NCI-H748 (cell line): Measurements from ENCODE around the gene MCUR1.
"Not testable (repeated sequence)": the region's sequence is repeated elsewhere in the genome, so short reads cannot be mapped to it uniquely, and the experiment has no call there.

Experiments used
- DNase-seq: peaks from one replicate; lab custom pipeline; 2025; ENCODE audit not compliant: unreplicated experiment; lab: John Stamatoyannopoulos, UW

The MCUR1 gene

DNA sequence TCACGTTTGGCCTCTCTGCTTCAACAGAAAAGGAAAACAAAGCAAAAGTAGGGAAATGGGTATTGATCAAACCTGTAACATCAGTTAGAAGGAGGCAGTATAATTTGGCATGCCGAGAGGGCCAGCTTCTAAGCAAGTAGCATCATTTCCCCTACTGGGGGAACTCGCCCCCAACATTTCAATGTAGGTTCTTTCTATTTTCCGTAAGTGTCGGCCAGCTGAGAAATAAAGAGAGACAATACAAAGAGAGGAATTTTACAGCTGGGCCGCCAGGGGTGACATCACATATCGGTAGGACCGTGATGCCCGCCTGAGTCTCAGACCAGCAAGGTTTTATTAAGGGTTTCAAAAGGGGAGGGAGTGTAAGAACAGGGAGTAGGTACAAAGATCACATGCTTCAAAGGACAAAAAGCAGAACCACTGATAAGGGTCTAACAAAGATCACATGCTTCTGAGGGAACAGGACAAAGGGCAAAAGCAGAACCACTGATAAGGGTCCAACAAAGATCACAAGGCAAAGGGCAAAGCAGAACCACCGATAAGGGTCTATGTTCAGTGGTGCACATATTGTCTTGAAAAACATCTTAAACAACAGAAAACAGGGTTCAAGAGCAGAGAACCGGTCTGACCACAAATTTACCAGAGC, 14.4 kb upstream of the MCUR1 start:
- not testable (repeated sequence) for DNase-seq

DNA sequence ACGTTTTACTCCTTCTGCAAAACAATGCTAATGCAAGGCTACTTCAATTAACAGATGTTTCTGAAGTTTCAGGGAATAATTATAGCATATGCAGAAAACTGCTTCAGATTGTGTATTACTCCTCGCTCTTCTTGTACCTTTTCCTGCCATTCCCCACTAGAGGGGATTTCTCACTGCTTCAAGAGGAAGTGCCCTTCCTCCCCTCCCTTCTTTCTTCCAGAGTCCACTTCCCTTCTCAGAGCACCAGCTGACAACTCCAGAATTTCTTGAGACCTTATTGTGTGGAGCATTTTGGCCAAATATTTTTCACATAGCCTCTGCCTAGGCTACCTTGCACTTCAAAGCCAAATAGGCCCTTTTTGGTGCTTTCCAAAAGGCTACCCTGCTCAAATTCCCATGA, 12.7 kb upstream of the MCUR1 start:
- no peak for DNase-seq

DNA sequence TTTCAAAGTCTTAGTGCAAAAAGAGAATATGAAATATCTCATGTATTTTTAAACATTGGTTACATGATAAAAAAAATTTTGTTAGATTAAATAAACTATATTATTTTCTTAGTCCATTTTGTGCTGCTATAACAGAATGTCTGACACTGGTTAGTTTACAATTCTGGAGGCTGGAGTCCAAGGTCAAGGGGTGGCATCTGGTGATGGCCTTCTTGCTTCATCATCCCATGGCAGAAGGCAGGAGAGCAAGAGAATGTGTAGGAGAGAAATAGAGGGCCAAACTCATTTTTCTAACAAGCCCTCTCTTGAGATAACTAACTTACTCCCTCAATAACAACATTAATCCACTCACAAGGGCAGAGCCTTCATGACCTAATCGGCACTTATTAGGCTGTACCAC, 11.5 kb upstream of the MCUR1 start:
- no peak for DNase-seq

DNA sequence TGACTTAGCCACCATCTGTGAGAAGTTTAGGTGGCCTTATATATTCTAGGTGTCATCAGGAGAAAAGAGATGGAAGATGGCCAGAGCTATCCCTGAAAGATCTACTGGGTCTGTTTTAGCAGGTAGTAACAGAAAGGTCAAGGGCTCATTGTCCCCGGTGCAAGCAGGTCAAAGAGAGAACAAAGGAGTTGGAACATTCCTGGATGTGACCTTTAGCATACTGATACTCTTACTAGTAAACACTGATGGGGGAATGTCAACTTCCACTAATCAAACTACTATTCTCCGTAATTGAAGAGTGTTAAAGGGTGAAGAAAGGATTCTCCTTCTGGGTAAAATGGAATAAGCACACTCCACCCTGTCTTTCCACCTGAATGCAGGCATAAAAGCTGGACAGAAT, 4.0 kb upstream of the MCUR1 start:
- DNase-seq, result no peak

DNA sequence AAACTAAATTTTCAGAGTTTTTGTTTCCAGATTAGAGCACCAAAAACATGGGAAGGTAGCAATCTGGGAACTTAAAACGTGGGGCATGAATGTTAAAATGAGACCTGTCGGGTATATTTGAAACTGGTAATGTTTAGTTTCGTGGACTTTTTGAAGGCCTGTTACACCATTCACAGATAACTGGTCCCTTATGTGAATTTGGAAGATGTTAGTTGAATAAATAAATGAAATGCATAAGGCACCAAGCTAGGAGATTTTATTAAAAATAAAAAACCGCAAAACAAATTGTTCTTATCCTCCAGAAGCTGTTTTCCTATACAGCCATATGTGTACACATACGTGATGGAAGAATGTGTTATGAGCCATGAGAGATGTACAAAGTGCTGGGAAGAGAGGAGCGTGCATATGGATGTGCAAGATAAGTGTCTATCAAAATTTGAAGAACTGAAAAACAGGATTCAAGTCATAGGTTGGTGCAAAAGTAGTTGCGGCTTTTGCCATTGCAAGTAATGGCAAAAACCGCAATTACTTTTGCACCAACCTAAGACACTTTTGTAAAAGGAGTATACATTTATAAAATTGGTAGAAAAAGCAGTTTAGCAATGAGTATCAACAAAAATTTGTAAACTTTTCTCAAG, 700 bp upstream of the MCUR1 start:
- DNase-seq, result peak; percentile 53

DNA sequence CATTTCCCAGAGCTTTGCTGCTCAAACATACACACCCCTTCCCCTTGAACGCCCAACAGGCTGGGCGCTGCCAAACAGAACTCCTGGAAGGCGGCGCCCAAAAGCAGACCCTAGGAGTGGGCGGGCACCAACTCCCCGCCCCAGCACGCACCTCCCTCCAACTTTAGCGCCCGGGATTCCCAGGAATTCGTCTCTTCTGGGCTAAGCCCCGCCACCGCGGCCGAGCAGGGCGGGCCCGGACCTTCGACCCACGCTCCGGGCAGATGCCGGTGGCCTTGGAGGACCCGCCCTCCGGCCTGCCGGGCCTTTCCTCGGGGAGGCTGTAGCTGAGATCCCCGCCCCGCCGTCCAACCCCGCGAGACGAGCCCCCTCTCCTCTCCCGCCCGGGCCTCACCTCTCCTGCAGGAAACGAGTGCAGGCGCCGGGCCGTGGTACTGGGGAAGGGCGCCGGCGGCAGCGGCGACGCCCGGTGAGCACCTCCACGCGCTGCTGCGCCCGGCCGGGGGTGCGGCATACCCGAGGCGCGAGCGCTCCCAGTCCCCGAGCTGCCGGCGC, 659 bp downstream of the MCUR1 start:
- peak; percentile 95 for DNase-seq

DNA sequence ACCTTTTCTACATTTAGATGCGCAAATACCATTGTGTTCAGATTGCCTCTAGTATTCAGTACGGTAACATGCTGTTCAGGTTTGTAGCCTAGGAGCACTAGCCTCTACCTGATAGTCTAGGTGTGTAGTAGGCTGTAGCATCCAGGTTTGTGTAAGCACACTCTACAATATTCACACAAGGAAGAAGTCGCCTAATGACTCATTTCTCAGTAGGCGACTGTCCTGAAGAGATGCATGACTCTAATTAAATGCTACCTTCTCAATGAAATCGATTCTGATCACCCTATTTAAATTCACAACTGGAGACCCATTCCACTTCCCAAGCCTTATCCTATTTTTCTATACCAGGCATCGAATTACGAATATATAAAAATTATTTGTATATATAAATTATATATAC, 1.3 kb downstream of the MCUR1 start:
- DNase-seq, result peak; percentile 41

DNA sequence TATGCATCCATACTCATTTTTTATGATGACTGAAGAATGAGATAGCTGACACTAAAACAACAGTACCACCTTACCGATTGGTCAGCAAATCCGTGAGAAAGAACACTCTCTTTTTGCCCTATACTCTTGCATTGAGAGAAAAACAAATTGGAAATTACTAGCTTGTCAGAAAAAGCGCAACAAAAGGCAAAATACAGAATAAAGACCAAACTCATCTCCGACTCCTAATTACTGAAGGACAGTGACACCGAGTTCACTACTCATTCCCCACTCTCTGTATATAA, 2.1 kb downstream of the MCUR1 start:
- DNase-seq, result no peak

DNA sequence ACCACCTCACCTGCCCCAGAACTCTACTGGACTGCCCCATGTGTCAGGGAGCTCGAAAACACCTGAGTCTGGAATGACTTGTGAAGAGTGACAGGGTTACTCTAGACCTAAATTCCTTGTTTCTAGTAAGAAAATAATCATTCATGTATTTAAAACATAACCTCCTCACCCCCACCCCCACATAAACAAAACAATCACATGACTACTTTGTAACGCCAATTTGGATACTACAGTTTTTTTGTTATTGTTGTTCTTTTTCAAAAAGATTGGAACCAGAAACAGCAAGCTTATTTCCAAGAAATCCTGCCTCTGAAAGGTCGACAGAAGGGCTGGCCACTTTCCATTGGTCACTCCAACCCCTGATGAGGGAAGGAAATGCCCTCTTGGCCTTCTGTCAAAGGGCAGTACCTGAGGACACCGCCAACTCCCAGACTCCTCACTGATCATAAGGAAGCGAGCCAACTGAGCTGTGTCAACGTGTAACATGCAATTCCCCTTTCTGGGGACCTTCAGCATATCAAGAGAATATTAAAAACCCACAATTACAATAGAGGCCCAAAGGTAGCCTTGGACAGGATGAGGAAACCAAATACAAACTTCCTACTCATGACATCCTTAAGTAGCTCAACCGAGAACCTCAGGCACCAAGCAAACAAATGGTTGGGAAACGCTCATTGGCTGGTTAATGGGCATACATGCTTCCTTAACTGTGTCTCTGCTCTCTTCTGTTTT, 2.6 kb downstream of the MCUR1 start:
- DNase-seq, result no peak

DNA sequence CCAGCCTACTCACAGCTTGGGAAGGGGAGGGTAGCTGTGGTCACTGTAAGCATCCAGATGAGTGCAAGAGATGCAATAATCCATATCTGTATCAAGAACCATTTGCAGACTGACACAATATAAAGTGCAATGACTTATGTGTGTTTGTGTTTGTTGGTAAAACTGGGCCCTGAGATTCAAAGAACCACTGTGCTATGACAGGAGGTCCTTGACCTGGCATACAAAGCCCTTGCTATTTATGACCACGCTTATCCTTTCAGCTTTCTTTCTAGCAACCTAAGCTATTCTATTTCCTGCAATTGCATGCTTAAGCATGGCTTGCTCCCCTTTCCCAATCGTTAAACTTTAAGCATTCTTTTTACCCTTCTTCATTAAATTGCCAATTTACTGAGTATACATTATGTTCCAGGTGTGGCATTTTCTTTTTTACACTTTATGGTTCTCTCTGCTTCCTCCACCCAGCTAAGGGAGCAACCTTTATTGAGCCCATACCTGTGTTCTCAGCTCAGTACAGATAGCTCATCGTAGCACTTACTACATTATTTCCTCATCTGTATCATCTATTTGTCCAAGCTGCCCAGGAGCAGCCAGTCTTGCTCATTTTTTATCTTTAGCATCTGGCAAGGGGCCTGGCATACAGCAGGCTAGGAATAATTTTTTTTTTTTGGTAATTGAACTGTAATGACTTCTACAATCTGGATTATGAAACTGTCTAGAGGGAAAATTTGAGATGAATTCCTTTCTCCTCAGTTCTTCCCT, 3.5 kb downstream of the MCUR1 start:
- DNase-seq, result no peak

DNA sequence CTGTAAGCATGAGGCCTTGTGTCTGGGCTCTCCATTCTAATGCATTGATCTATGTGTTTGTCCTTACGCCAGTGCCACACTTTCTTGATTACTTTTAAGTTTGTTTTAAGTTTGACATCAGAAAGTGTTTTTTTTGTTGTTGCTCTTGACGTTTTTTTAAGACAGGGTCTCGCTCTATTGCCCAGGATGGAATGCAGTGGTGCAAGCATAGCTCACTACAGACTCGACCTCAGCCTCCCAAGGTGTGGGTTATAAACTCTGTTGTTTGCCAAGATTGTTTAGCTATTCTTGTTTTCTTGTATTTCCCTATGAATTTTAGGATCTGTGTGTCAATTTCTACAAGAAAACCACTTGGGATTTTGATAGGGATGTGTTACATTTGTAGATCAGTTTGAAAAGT, 5.6 kb downstream of the MCUR1 start:
- DNase-seq, result no peak

DNA sequence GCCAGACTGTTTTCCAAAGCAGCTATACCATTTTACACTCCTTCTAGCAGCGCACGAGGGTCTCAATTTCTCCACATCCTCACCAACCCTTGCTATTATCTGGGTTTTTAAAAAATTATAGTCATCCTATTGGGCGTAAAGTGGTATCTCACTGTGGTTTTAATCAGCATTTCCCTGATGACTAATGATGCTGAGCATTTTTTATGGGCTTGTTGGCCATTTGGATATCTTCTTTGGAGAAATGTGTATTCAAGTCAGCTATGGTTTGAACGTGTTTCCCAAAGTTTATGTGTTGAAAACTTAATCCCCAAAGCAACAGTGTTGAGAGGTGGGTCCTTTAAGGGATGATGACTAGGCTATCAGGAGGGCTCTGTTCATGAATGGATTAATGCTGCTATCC, 6.7 kb downstream of the MCUR1 start:
- DNase-seq, result no peak

DNA sequence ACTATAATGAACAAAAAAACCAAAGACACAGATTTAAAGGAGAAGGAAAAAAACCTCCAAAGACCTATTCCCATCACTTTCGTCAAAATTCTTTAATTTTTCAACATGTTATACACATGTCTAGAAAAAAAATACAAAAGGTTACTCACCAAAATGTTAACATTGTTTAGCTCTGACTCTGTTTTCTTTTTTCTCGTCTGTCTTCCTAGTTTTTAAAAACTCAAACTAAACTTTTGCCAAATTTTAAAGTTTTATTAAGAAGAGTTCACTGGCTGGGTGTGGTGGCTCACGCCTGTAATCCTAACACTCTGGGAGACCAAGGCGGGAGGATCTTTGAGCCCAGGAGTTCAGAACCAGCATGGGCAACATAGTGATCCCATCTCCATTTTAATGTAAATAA, 10.8 kb downstream of the MCUR1 start:
- DNase-seq, result no peak

DNA sequence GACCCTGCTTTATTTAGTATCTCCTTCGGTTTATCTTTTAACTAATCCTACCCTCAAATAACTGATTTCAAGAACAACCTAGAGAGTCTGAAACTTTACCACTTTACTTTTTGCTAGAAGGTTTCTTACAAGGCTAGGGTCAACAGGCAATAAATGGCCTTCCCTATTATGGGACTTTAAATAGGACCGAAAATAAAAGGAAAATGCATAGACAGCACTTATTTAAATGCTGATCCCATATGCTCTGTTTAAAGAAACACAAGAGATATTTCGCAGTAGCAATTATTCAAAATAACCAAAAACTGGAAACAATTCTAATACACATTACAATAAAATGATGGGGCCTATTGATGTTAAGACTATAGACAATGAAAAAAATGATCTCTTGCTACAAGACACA, 13.7 kb downstream of the MCUR1 start:
- DNase-seq, result no peak

DNA sequence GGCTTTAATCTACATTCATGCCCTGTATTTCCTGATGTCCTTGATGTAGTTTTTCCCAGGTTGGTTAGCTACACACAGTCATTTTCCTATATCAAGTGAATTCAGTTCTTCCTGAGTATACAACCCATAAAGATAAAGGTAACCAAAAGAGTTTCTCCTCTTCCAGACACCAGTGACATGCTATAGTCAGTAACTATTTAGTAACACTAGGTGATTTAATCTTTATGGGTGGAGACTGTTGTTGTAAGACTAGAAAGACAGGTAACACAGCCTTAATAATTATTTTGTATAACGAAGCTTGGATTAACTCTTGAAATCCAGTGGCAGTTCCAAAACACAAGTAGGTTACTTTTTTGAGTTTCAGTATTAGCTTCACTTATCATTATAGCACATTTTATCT, 17.6 kb downstream of the MCUR1 start:
- no peak for DNase-seq

DNA sequence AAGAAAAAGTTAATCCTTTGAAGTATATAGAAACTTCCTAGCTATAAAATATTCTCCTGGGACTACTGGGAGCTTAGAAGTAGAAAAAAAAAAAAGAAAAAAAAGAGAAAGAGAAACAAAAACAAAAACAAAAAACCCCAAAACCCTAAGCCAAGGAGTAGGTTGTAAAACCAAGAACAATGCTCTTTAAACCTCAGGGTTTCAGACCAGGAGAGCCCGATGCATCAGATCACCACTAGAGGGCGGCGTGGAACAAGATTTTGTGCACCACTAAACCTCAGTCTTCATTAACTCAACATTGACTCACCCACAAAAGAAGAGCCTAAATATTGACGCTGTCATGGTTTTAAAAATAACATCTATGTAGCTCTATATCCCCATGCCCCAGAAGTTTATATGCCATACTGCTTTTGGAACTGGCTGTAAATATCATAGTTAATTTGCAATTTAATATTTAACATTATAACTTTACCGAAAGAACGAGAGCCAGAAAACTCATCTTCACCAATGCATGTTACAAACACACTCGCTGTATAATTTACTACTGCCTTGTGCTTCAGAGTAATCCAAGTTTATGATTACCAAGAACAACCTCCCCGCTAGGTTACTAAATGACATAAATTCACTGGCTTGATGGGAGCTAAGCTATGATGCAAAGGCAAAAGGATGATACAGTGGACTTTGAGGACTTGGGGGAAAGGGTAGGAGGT, 19.2 kb downstream of the MCUR1 start:
- peak; percentile 80 for DNase-seq

DNA sequence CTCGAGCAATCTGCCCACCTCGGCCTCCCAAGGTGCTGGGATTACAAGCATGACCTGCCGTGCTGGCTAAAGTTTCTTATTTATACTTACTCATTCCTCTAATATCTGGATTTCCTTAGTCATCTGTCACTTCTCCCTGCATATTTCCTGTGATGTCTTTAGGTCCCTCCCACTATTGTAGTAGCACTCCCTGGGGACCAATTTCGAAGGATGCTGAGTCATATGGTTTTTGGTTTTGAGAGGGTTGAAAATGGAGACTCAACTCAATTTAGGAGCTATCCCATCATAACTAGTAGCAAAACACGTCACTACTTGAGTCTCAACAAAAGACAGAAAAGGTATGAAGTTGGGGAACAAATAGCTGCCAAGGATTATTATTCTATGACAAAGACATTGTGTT, 20.2 kb downstream of the MCUR1 start:
- no peak for DNase-seq

DNA sequence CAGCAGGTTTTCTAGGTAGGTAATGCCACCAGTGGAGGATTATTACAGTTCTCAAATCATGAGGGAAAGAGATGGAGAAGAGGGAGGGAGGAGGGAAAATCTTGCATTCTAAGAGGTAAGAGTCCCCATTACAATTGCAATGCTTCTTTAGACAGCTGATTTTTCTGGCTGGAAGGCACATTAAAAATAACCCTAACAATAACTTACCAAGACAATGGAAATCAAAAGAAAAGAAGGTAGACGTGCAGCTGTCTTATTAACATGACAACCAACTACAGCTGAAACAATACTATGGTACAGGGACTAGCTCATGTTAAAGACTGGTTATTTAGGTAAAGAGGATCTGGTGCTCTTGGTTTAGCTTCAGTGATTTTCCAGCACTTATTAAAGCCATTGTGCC, 24.6 kb downstream of the MCUR1 start:
- no peak for DNase-seq

DNA sequence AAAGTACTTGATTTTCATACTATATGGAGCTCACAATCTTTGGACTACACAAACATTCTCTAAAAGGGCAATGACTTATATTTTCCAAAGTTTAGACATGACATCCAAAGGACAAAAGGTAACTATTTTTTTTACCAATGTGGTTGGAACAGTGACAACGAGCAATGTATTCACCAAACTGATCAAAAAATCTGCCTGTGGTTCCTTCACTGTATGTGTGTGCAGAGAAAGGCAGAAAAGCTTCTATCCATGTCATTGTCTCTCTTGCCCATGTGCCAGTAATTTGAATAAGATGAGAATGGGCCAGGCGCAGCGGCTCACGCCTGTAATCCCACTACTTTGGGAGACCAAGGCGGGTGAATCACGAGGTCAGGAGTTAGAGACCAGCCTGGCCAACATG, 25.5 kb downstream of the MCUR1 start:
- no peak for DNase-seq

DNA sequence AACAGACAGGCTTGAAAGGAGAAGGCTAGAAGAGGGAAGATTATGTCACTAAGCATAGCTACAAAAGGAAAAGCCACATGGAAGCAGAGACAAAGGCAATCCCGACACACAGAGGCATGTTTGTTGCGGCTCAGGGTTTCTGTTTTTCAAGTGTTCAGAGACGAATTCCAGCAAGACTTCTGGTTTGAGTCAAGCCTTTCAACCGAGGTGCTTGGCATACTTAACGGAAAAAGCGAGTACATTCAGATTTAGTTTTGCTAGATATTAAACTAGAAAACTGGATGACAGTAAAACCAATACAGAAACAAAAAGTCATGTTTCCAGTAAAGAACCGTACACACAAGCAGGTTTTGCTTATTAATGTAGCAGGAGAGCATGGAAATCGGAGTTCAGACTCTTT, 27.2 kb downstream of the MCUR1 start:
- no peak for DNase-seq

DNA sequence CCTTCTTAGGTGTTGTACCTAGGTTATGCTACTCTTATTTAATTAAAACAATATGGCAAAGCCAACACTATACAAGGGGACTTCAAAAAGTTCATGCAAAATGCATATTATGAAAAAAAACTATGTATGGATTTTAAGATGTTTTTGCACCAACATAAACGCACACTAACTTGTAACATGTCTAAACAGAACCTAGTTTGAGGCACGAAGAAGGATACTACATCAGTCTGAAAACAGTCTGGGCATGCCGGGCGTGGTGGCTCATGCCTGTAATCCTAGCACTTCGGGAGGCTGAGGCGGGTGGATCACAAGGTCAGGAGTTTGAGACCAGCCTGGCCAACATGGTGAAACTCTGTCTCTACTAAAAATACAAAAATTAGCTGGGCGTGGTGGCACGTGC, 34.2 kb downstream of the MCUR1 start:
- not testable (repeated sequence) for DNase-seq
